GM11168 (cell line): Measurements from ENCODE around the gene PLEKHA5.
"Not testable (repeated sequence)": the region's sequence is repeated elsewhere in the genome, so short reads cannot be mapped to it uniquely, and the experiment has no call there.

Source experiments
- in situ Hi-C: fragments of 300-500 bp; cut with MboI; formaldehyde crosslinking; loops from one replicate; pipeline ENCODE4 v1.12.0; 2022; ENCODE audit warnings: low sequenced_read_pairs; ENCODE audit not compliant: unreplicated experiment

Gene PLEKHA5

DNA sequence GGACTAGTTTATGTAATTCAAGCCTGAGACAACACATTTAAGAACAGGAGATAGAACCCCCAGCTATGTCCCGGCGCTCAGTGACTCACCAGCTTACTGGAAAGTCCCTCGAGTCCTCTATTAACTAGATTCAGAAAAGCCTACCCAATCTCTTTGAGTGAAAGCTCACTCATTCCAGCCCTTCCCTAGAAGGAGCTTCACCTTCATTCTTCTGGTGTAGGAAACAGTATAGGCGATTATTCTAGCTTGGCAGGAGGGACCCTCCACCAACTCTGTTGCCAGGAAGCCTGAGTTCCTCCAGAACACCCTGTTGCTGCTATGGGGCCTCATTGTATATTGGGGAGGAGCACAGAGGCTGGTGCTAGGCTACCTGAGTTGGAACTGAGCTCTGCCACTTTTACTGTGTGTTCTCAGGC is 252.6 kb downstream of the PLEKHA5 start:
- in situ Hi-C loops: no loop called here

DNA sequence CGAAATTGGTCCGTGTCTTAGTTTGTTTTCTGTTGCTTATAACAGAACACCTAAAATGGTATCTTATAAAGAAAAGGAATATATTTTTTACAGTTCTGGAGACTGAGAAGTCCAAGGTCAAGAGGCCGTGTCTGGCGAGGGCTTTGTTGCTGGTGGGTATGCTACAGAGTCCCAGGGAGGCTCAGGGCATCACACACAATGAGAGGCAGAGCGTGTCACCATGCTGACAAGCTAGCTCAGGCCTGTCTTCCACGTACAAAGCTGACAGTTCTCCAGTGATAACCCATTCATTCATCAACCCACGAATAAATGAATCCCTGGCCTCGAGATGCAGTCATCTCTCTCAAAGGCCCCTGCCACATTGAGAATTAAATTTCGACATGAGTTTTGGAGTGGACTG is 253.0 kb downstream of the PLEKHA5 start:
- in situ Hi-C loops: no loop called here

DNA sequence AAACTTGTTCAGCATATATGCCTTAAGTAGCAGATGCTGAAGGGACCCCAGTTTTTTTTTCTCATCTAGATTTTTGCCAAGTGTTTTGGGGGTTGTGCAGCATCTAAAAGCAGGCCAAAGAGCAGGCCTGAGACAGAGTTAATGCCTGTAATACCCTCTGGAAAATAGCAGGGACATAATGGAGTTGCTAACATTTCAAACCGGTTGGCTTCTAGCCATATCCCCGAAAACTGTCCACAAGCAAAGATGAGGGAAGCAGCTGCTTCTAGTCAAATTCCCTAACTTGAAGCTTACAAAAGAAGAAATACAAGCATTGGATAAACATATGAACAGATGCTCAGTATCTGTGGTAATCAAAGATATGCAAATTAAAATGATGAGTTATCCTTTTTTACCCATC is 257.6 kb downstream of the PLEKHA5 start:
- in situ Hi-C loops: no loop called here

GRCh38 chr12:19388131-19388549 is 258.6 kb downstream of the PLEKHA5 start:
- in situ Hi-C loops: no loop called here

DNA sequence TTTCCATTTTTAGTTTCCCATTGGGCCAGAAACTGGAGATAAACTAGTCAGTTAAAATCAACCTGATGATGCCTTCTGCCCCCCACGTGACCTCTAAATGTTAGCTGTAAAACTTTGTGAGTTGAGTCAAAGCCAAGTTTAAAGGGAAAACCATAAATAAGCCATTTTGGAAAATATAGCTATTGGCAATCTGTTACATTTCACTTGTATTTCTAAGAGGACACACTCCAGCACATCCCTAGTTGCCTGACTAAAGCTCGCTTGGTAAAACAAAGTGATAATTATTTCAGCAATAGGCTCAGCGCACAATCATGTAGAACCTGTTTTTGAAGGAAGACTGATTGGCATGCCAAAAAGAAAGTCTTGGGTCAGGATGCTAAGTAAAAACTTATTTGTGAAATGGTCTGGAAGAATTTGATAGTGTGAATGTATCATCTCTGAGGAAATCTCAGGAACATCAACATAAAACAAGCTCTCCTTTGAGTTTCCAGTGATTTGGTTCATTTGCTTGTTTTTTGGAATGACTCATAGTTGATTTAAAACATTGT is 260.6 kb downstream of the PLEKHA5 start:
- in situ Hi-C loops: no loop called here

DNA sequence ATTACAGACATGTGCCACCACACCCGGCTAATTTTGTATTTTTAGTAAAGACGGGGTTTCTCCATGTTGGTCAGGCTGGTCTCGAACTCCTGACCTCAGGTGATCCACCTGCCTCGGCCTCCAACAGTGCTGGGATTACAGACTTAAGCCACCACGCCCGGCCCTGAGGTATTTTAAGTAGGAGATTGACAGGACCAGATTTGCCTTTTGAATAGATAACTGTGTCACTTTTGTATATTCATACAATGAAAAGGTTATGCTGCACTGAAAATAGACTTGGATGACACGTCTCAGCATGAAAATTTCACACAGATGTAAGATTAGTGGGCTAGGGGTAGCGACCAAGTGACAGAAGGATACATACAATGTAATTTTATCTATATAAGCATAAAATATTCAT is 263.1 kb downstream of the PLEKHA5 start:
- in situ Hi-C loops: not testable (repeated sequence)

GRCh38 chr12:19394385-19394784 is 264.9 kb downstream of the PLEKHA5 start:
- in situ Hi-C loops: no loop called here

DNA sequence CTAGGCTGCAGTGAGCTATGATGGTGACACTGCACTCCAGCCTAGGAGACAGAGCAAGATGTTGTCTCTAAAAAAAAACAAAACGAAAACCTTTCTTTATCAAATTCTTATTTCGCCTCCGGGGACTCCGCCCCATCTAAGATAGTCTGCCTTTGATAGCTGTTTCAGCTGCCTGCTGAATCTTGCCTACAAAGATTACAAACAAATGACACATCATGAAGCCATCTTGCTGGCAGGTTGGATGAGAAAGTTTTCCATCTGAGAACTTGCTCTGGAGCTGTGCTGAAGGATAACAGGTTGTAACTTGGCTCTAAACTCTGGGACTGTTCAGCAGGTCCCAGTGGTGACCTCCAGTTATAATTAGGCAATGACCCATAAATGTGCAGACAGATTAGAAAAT is 268.0 kb downstream of the PLEKHA5 start:
- in situ Hi-C loops: no loop called here

GRCh38 chr12:19398376-19399363 is 269.1 kb downstream of the PLEKHA5 start:
- in situ Hi-C loops: no loop called here

DNA sequence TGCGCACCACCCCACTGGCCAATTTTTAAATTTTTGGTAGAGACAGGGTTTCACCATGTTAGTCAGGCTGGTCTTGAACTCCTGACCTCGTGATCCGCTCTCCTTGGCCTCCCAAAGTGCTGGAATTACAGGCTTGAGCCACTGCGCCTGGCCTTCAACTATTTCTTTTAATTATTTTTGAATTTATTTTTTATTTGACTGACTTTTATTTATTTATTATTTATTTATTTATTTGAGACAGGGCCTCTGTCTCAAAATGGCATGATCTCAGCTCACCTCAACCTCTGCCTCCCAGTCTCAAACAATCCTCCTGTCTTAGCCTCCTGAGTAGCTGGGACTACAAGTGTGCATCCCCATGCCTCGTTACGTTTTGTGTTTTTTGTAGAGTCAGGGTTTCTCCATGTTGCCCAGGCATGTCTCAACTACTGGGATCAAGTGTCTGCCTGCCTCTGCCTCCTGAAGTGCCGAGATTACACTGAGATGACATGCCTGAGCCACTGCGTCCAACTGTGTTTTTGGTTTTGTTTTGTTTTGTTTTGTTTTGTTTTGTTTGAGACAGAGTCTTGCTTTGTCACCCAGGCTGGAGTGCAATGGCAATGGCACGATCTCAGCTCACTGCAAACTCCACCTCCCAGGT is 271.2 kb downstream of the PLEKHA5 start:
- in situ Hi-C loops: not testable (repeated sequence)

DNA sequence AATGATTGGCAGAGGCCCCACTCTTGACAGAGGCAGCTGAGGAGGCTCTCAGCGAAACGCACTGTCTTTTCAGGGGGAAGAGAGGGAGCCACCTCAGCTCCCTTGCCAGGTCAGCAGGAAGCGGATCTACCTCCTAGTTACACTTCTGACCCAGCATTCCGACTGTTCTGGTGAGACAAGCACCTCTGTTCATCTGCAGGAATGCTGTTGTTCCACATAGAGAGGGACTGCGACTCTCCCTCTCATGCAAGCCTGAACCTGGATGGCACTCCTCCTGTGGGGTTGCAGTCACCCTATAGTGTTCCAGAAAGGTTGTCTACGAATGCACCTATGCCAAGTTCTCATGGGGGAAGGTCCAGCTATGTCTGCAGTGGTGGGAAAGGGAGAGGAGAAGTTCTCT is 272.7 kb downstream of the PLEKHA5 start:
- in situ Hi-C loops: no loop called here

- in situ Hi-C loops: no loop called here
Observed at GRCh38 chr12:19402743-19403431, 273.4 kb downstream of the PLEKHA5 start.

DNA sequence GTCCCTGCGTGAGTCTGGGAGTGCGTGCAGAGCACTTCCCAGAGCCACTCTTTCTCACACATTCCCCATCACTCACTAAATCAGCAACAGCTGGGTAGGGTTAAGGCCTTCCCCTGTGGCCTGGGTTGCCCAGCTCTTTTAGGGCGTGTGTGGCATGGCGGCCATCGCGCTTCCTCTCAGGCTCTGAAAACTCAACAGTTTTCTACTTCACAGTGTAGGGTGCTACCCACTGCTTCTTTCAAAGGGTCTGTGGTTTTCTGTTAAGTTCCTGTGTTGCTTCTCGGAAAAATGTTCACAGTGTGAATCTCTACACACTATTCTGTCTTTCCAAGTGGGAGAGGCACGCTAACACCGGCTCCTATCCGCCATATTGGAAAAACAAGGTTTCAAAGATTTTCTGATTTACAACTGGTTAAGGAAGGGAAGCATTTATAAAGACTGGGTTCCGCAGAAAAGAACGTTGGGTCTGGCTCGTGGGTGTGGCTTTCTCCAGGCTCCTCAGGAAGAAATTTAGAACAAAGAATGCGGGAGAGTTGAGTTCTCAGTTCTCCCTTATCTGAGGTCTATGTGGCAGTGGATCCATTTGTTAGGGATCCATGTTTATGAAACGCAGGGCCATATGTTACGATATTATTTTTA is 274.8 kb downstream of the PLEKHA5 start:
- in situ Hi-C loops: no loop called here

- in situ Hi-C loops: no loop called here
Observed at GRCh38 chr12:19409376-19409775, 279.8 kb downstream of the PLEKHA5 start.

DNA sequence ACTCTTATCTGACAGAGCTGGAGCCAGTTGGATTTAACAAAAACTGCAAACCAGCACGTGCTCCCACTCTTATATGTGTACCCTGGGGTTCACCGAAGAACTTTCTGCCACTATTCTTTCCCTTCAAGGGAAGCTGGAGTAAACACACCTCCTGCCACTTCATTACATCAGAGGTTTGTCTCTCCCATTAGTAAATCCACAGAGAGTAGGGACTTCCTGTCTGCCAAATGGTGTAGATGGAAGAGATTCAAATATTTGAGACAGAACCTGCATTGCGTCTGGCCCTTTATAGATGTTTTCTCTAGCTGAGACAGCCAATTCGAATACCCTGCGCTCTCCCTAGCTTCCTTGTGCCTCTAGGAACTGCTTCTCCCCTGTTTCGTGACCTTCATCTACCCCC is 280.7 kb downstream of the PLEKHA5 start:
- in situ Hi-C loops: no loop called here

- in situ Hi-C loops: no loop called here
Observed at GRCh38 chr12:19410629-19411185, 281.2 kb downstream of the PLEKHA5 start.

DNA sequence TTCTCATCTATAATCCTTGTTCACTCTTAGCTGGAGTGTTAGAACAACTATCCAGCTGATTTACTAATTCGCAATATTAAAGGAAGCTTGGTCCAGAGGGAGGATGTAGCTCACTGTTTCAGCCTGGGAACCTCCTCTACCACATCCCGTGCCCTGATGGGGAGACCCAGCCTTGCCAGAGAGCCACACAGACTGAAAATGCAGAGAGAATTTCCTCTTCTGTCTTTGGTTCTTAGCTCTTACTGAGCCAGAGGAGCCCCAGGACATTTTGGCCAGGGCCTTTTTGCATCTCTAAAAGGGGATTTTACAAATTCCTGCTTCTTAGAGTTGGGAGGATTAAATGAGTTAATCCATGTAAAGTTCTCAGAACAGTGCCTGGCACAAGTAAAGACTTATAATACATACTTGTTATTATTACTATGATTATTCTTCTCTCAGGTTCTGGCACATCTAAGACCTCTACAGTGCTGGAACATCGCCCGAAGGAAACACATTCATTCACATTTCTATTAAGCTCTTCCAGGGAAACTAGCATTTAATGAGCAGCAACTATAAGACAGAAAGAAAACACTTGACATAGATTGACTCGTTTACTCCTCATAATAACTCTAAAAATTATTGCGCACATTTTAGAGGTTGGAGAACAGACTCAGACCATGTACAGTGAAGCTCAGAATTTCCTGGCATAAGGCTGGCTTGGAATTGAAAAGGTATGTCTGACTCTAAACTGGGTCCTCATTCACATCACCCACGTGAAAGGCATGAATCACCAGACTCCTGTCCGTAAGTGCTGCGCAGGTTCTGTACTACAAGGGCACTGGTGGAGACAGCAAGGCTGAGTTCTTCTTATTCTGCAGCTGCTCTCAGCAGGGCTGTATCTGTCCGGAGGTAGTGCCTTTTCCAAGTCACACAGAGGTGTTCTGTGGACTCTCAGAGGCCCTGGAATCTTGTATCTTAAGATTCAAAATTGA is 282.0 kb downstream of the PLEKHA5 start:
- in situ Hi-C loops: no loop called here

DNA sequence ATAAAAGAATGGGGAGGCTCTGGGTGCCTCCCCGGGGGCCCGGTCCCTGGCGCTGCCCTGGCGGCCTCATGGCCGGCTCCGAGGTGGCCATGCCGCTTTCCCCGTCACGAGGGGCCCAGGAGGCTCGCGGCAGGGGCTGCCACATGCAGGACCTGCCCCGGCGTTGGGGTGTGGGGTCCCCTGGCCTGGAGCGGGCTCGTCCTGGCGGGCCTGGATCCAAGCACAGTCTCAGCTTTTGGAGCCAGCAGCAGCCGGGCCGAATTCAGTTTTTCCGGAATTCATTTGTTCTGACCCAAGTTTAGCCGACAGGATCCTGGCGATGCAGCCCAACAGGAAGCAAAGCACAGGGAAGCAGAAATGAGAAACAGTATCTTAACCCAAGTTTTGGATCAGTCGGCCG is 283.3 kb downstream of the PLEKHA5 start:
- in situ Hi-C loops: no loop called here

DNA sequence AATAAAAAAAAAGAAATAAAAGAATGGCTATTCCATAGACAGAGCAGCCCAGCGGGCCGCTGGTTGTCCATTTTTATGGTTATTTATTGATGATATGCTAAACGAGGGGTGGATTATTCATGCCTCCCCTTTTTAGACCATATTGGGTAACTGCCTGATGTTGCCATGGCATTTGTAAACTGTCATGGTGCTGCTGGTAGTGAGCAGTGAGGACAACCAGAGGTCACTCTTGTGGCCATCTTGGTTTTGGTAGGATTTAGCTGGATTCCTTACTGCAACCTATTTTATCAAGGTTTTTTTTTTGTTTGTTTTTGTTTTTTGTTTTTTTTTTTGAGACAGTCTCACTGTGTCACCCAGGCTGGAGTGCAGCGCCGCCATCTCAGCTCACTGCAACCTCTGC is 284.0 kb downstream of the PLEKHA5 start:
- in situ Hi-C loops: not testable (repeated sequence)
